SK-N-MC (cell line): ENCODE results near the gene RCOR1.

Source experiments
- EZH2 ChIP-seq: fragments of 200-600 bp; sonication (generic); IDR thresholded peaks from one replicate; pipeline ENCODE4 v1.6.1; 2017; ENCODE audit warnings: antibody characterized with exemption
- FOXP2 ChIP-seq: optimal IDR thresholded peaks from 2 replicates; pipeline ENCODE3; 2011; ENCODE audit warnings: mild to moderate bottlenecking, moderate library complexity; ENCODE audit not compliant: insufficient read depth; ENCODE audit errors: extremely low read length, control extremely low read depth
- POLR2AphosphoS5 ChIP-seq: IDR thresholded peaks from 2 replicates; pipeline ENCODE4 v1.6.1; 2012; ENCODE audit warnings: mild to moderate bottlenecking, low read depth, low read length, borderline replicate concordance

DNA sequence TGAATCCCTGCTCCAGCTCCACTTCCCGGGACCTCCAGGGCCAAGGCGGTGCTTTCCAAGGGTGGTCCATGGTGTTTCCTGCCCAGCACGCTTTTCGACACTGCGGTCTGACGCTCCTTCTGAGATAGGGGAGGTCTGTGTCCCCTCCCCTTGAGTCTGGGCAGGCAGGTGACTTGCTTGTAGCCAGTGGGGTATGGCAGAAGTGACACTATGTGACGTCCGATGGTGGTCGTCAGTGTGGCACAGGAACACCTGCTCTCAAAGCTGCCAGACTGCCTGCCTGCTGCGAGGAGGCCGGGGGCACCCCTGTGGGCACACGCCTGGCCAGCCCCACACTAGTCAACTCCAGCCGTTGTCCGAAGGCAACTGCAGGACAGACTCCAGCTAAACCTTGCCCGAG is 168.8 kb downstream of the RCOR1 start:
- TF ChIP-seq POLR2AphosphoS5 = no peak
- TF ChIP-seq EZH2 = no peak
- no peak for TF ChIP-seq FOXP2
